GM13977 (cell line): ENCODE results near the gene FHIT.

Source experiments
- DNase-seq: peaks from one replicate; pipeline ENCODE4 v3.0.0; 2012; ENCODE audit warnings: low spot score
- in situ Hi-C: fragments of 300-500 bp; cut with MboI; formaldehyde crosslinking; loops from one replicate; pipeline ENCODE4 v1.12.0; 2022; ENCODE audit warnings: low sequenced_read_pairs, low pct_unique_long_range_greater_than_20kb, mixed read lengths, inconsistent platforms; ENCODE audit not compliant: unreplicated experiment
- TF ChIP-seq, protein P1 (sequence below): IDR thresholded peaks from 2 replicates; pipeline ENCODE4 v1.5.1; 2012; ENCODE audit warnings: mild to moderate bottlenecking, control low read depth; ENCODE audit not compliant: insufficient read depth; ENCODE audit errors: extremely low read depth, missing control alignments

FHIT gene

DNA sequence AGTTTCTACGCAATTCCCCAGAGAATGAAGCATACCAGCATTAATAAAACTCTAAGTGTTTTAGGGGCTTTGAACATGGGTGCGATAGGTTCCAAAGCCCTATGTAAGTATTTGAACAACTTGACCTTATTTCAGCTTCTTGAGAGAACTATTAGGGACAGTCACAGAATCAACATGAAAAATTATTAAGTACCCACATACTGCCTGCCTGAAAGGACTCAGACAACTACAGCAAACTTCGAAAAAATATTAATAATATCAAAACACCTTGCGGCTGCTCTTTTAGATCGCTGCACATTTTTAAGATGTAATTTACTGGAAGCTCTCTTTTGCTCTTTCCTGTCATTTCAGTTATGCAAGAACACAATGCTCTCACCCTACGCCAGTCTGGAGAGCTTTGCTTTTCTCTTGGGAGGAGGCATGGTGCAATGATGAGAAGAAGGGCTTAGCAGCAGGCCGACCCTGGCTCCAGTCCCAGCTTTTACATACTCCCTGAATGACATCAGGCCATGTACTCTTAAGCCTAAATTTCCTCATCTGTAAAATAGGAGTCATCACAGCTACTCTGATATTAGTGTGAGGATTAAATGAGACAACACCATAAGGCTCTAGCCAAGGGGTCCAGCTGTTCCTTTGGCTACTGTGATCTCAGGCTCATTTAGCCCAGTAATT is 640.7 kb downstream of the FHIT start:
- in situ Hi-C loops: no loop called here
- TF ChIP-seq, protein P1, sequence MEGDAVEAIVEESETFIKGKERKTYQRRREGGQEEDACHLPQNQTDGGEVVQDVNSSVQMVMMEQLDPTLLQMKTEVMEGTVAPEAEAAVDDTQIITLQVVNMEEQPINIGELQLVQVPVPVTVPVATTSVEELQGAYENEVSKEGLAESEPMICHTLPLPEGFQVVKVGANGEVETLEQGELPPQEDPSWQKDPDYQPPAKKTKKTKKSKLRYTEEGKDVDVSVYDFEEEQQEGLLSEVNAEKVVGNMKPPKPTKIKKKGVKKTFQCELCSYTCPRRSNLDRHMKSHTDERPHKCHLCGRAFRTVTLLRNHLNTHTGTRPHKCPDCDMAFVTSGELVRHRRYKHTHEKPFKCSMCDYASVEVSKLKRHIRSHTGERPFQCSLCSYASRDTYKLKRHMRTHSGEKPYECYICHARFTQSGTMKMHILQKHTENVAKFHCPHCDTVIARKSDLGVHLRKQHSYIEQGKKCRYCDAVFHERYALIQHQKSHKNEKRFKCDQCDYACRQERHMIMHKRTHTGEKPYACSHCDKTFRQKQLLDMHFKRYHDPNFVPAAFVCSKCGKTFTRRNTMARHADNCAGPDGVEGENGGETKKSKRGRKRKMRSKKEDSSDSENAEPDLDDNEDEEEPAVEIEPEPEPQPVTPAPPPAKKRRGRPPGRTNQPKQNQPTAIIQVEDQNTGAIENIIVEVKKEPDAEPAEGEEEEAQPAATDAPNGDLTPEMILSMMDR: no peak
- DNase-seq: no peak

GRCh38 chr3:60609446-60609845 is 641.8 kb downstream of the FHIT start:
- TF ChIP-seq, protein P1: no peak
- in situ Hi-C loops: no loop called here
- no peak for DNase-seq

DNA sequence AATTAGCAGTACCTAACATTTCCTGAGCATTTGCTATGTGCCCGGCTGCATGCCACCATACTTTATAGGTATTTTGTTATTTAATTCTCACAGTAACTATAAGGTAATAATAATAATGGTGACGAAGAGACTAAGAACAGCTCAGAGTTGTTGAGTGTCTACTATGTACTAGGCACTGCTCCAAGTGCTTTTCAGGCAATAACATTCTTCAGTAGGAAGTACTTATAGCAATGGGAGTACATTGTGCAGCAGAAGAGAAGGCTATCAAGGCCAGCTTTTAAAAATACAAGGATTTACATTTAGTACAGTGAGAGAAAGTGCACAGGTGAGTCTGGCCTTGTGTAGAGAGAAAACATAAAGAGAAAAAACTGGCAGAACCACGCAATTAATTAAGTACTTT is 647.4 kb downstream of the FHIT start:
- TF ChIP-seq, protein P1: no peak
- no peak for DNase-seq
- in situ Hi-C loops: no loop called here

DNA sequence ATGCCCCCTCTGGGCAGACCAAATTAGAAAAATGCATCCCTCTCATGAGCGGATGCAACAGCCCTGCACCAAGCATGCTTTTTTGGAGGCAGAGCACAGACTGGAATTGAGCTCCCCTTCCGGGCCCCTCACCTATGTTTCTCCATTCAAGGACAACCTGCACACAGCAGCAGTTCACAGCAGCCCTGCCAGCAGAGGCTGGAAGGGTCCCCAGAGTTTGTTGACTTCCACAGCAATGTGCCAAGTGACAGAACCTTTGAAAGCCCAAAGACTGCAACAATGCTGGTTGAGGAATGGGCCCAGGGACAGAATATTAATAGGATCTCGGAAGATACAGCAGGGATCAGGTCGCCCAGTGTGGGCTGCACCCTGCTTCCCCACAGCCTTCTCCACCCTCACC is 650.4 kb downstream of the FHIT start:
- no peak for DNase-seq
- TF ChIP-seq, protein P1: no peak
- in situ Hi-C loops: no loop called here

- in situ Hi-C loops: no loop called here
- no peak for DNase-seq
- TF ChIP-seq, protein P1: no peak
These were observed 651.7 kb downstream of the FHIT start for GRCh38 chr3:60599586-60599985.

DNA sequence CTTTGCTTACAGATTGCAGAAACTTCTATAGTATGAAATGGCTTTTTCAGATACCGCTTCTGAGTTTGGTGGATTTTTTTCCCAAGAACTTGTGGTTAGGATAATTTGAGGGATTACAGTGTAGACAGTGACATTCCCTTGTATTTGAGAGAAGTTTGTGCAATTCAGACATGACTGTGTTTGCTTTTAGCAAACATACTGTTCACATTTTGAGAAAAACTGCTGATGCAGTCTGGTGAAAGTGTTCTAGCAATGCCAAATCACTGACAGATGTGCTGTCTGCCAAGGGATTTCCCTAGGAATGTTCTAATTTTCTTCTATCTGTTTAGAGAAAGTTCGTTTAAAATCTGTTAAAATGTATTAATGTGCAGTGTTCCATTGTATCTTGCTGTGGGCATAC is 652.6 kb downstream of the FHIT start:
- TF ChIP-seq, protein P1: no peak
- DNase-seq: no peak
- in situ Hi-C loops: no loop called here
